H1 (cell line): ENCODE measurements around the gene IPO9. TPM values are rescaled to one million over a fixed set of nuclear protein-coding genes. Genes with fewer than 3 reads are reported as not detected.
A peak's percentile ranks its signal among the peaks of the same experiment; 100 is the strongest.

Source experiments
- CTCF ChIA-PET: fragments of 300-600 bp; sonication (Branson Sonifier 250); formaldehyde crosslinking; loops from one replicate; lab custom pipeline; 2021; ENCODE audit not compliant: partially characterized antibody; lab: Charles Lee
- POLR2A ChIA-PET: fragments of 300-600 bp; sonication (Branson Sonifier 250); formaldehyde crosslinking; loops from one replicate; lab custom pipeline; 2021; ENCODE audit warnings: inconsistent platforms; ENCODE audit not compliant: partially characterized antibody; lab: Charles Lee
- DNase-seq, 2 experiments: peaks; one replicate each; pipeline versions ENCODE4 v3.0.0 to v3.0.0-alpha.2; 2010 to 2022; ENCODE audit warnings: low spot score in 2 of 2, low read depth in 1 of 2, mixed read lengths in 1 of 2
- FAIRE-seq: peaks from 2 replicates; lab custom pipeline; 2011; peaks lifted over from hg19 to GRCh38; lab: Jason Lieb, UNC
- H2AFZ ChIP-seq: 2 replicates; pipeline ENCODE4 v1.8.1; 2012; ENCODE audit warnings: low read length, inconsistent platforms
- H2AK5ac ChIP-seq: 2 replicates; pipeline ENCODE4 v1.6.1; 2013; ENCODE audit warnings: low read depth, low read length
- H2BK120ac ChIP-seq: replicated peaks from 2 replicates; pipeline ENCODE3; 2013; ENCODE audit warnings: low read depth, low read length, inconsistent platforms
- H2BK12ac ChIP-seq: 2 replicates; pipeline ENCODE4 v1.6.1; 2013; ENCODE audit warnings: low read depth, low read length
- H2BK15ac ChIP-seq: 2 replicates; pipeline ENCODE4 v1.6.1; 2013; ENCODE audit warnings: low read length
- H2BK20ac ChIP-seq: 2 replicates; pipeline ENCODE4 v1.6.1; 2013; ENCODE audit warnings: low read length
- H2BK5ac ChIP-seq: 2 replicates; pipeline ENCODE4 v1.6.1; 2013; ENCODE audit warnings: low read depth, low read length
- H3K14ac ChIP-seq: 2 replicates; pipeline ENCODE4 v1.6.1; 2013; ENCODE audit warnings: inconsistent platforms; ENCODE audit not compliant: insufficient read length
- H3K18ac ChIP-seq: 2 replicates; pipeline ENCODE4 v1.6.1; 2013; ENCODE audit warnings: low read length; ENCODE audit errors: extremely low read depth
- H3K23ac ChIP-seq: 2 replicates; pipeline ENCODE4 v1.6.1; 2013; ENCODE audit warnings: inconsistent platforms; ENCODE audit not compliant: insufficient read length
- H3K23me2 ChIP-seq: 2 replicates; pipeline ENCODE4 v1.6.1; 2013; ENCODE audit warnings: low read depth, low read length
- H3K27ac ChIP-seq: 2 replicates; pipeline ENCODE4 v1.6.1; 2011; ENCODE audit warnings: low read depth, low read length, inconsistent platforms
- H3K27me3 ChIP-seq, 4 experiments: replicated peaks in 1 of 4; 1 replicate in 1 of 4; 2 replicates in 3 of 4; pipeline versions ENCODE4 v1.6.1 to v1.8.1; 2011 to 2013; ENCODE audit warnings: low read length in 3 of 4, mild to moderate bottlenecking in 3 of 4, inconsistent platforms in 2 of 4, mixed read lengths in 2 of 4, moderate library complexity in 1 of 4; ENCODE audit not compliant: control insufficient read depth in 3 of 4, insufficient read depth in 3 of 4; ENCODE audit errors: extremely low read depth in 1 of 4
- H3K36me3 ChIP-seq, 4 experiments: 2 replicates each; pipeline versions ENCODE4 v1.6.1 to v1.8.1; 2011 to 2013; ENCODE audit warnings: mild to moderate bottlenecking in 4 of 4, low read length in 3 of 4, moderate library complexity in 2 of 4, control low read depth in 1 of 4, inconsistent platforms in 1 of 4; ENCODE audit not compliant: insufficient read depth in 4 of 4, control insufficient read depth in 2 of 4
- H3K4ac ChIP-seq: replicated peaks from 2 replicates; pipeline ENCODE3; 2013; ENCODE audit warnings: low read length, low read depth, mixed read lengths, inconsistent platforms; ENCODE audit not compliant: insufficient read length
- H3K4me1 ChIP-seq, 4 experiments: replicated peaks in 1 of 4; 1 replicate in 1 of 4; 2 replicates in 3 of 4; pipeline versions ENCODE4 v1.6.1 to v1.8.1; 2011 to 2013; ENCODE audit warnings: low read length in 3 of 4, inconsistent platforms in 2 of 4, mixed read lengths in 1 of 4; ENCODE audit not compliant: insufficient read depth in 4 of 4, control insufficient read depth in 3 of 4
- H3K4me2 ChIP-seq, 2 experiments: 2 replicates each; pipeline versions ENCODE4 v1.6.1 to v1.8.1; 2011 to 2013; ENCODE audit warnings: low read depth in 2 of 2, low read length in 2 of 2, control low read depth in 1 of 2, inconsistent platforms in 1 of 2, mild to moderate bottlenecking in 1 of 2; ENCODE audit not compliant: insufficient read depth in 1 of 2
- H3K4me3 ChIP-seq, 4 experiments: fragments of 200-600, 300-600 bp in 1 of 4; sonication (generic), shearing (Covaris generic), sonication (Bioruptor Twin) in 1 of 4; 2 replicates each; pipeline versions ENCODE4 v1.5.1 to v1.8.1; 2011 to 2016; ENCODE audit warnings: low read length in 4 of 4, low read depth in 3 of 4, control low read depth in 2 of 4, inconsistent platforms in 2 of 4, mild to moderate bottlenecking in 2 of 4, mixed read lengths in 1 of 4, moderate library complexity in 1 of 4; ENCODE audit not compliant: insufficient read depth in 2 of 4; ENCODE audit errors: extremely low read depth in 1 of 4
- H3K56ac ChIP-seq: replicated peaks from 2 replicates; pipeline ENCODE3; 2013; ENCODE audit warnings: low read depth, mild to moderate bottlenecking, mixed read lengths, low read length, inconsistent platforms; ENCODE audit not compliant: insufficient read length
- H3K79me1 ChIP-seq: 2 replicates; pipeline ENCODE4 v1.6.1; 2013; ENCODE audit warnings: low read depth, low read length, control low read depth
- H3K79me2 ChIP-seq, 2 experiments: 2 replicates each; pipeline versions ENCODE4 v1.6.1 to v1.8.1; 2012 to 2013; ENCODE audit warnings: low read length in 2 of 2, mild to moderate bottlenecking in 2 of 2, inconsistent platforms in 1 of 2; ENCODE audit not compliant: insufficient read depth in 2 of 2, control insufficient read depth in 1 of 2
- H3K9ac ChIP-seq, 4 experiments: replicated peaks in 1 of 4; 1 replicate in 1 of 4; 2 replicates in 3 of 4; pipeline versions ENCODE4 v1.6.1 to v1.8.1; 2011 to 2013; ENCODE audit warnings: low read depth in 3 of 4, low read length in 3 of 4, control low read depth in 2 of 4, mild to moderate bottlenecking in 2 of 4, moderate library complexity in 2 of 4, inconsistent platforms in 1 of 4; ENCODE audit errors: extremely low read depth in 1 of 4
- H3K9me3 ChIP-seq, 2 experiments: 2 replicates each; pipeline versions ENCODE4 v1.6.1 to v1.8.1; 2012 to 2013; ENCODE audit warnings: mild to moderate bottlenecking in 2 of 2, moderate library complexity in 2 of 2, control low read depth in 1 of 2, inconsistent platforms in 1 of 2, low read depth in 1 of 2, low read length in 1 of 2, mixed read lengths in 1 of 2; ENCODE audit not compliant: insufficient read depth in 2 of 2
- H4K20me1 ChIP-seq, 2 experiments: replicated peaks in 1 of 2; 2 replicates each; pipeline versions ENCODE3 to v1.8.1; 2011 to 2013; ENCODE audit warnings: inconsistent platforms in 2 of 2, low read length in 2 of 2, mild to moderate bottlenecking in 1 of 2; ENCODE audit not compliant: insufficient read depth in 2 of 2, control insufficient read depth in 1 of 2
- H4K5ac ChIP-seq: 2 replicates; pipeline ENCODE4 v1.6.1; 2013; ENCODE audit warnings: low read length, low read depth, mixed read lengths, inconsistent platforms; ENCODE audit not compliant: insufficient read length
- H4K8ac ChIP-seq: 2 replicates; pipeline ENCODE4 v1.8.0; 2013; ENCODE audit warnings: mild to moderate bottlenecking, moderate library complexity, low read length, inconsistent platforms; ENCODE audit not compliant: insufficient read depth; ENCODE audit errors: extremely low read depth
- H4K91ac ChIP-seq: replicated peaks from 2 replicates; pipeline ENCODE3; 2013; ENCODE audit warnings: low read length, mixed read lengths, inconsistent platforms; ENCODE audit not compliant: insufficient read length
- ATF3 ChIP-seq: IDR thresholded peaks from 2 replicates; pipeline ENCODE4 v1.6.1; 2011; ENCODE audit warnings: low read depth, mild to moderate bottlenecking, low read length; ENCODE audit not compliant: insufficient read depth
- CBX8 ChIP-seq: fragments of 300-800, 300-1000 bp; sonication (generic); IDR thresholded peaks from 2 replicates; pipeline ENCODE4 v1.7.1; 2016; ENCODE audit warnings: low read depth, low read length, borderline replicate concordance
- CHD2 ChIP-seq: IDR thresholded peaks from 2 replicates; pipeline ENCODE4 v1.6.1; 2012; ENCODE audit warnings: low read length, improper control_type of control experiment
- FOSL1 ChIP-seq: IDR thresholded peaks from 2 replicates; pipeline ENCODE4 v1.6.1; 2011; ENCODE audit warnings: mild to moderate bottlenecking, low read depth, low read length, moderate library complexity; ENCODE audit not compliant: insufficient read depth
- SP2 ChIP-seq: IDR thresholded peaks from 2 replicates; pipeline ENCODE4 v1.6.1; 2012; ENCODE audit warnings: mild to moderate bottlenecking, low read length, inconsistent platforms
- WGBS, 2 experiments: shearing (Covaris generic) in 1 of 2; methylation state at CpG; one replicate each; pipeline versions ENCODE4 v1.1.6 to v1.1.7; 2013 to 2015; ENCODE audit warnings: low lambda C conversion rate in 2 of 2, mixed read lengths in 2 of 2, inconsistent platforms in 1 of 2, low coverage in 1 of 2, missing lambda C conversion rate in 1 of 2; ENCODE audit not compliant: insufficient replicate concordance in 2 of 2, insufficient coverage in 1 of 2, insufficient read length in 1 of 2; ENCODE audit errors: extremely low coverage in 1 of 2, missing lambda C conversion rate in 1 of 2; 5-methylcytosine and 5-hydroxymethylcytosine counted together
- polyA plus RNA-seq, 7 experiments: library from polyadenylated mRNA; depleted of rRNA in 3 of 7; stranded (reverse) in 5 of 7; unstranded in 2 of 7; fragments of >200 nt in 5 of 7; fragments of 200-250 nt in 2 of 7; gene quantifications; 1 replicate in 5 of 7; 2 replicates in 1 of 7; 4 replicates in 1 of 7; pipeline versions ENCODE4 v1.2.1 to v1.2.3, GENCODE V29; 2011 to 2013; ENCODE audit warnings: missing spikeins in 2 of 7, mixed read lengths in 2 of 7
- total RNA-seq: library from RNA; stranded (reverse); fragmentation: NEBNext Ultra II Directional; extraction: Animal tissue kit (Norgen Biotek cat#: 25700); gene quantifications from 2 replicates; pipeline ENCODE4 v1.2.1, GENCODE V29; 2021

IPO9 gene
- total and polyA plus RNA-seq, 2 of the 8 experiments (the other 6 are each of a cell fraction or from before 2014, with no cell fraction given), result 61.0 to 122 TPM

GRCh38 chr1:201898240-201898894 lies 69.4 kb downstream of the IPO9 start:
- CTCF ChIA-PET, result interaction anchor here (0.9 to 14.8 kb wide), 15 partner anchors 11 to 102 kb away, joined by 3 to 244 read pairs (median 5); partner anchors contain the start of genes LMOD1, RNPEP and TIMM17A
- TF ChIP-seq CBX8 (no peak), ATF3 (no peak), CHD2 (no peak), SP2 (no peak), FOSL1 (no peak)

More at GRCh38 chr1:201898240-201898894, 69.4 kb downstream of the IPO9 start:
- H3K4ac ChIP-seq, result no peak overlapping the region
- DNase-seq (no peak), FAIRE-seq (no peak)
- no peak overlapping the region for H3K23ac ChIP-seq
- no peaks in the 10 kb centered on the region for H3K79me1 ChIP-seq
- H2BK12ac ChIP-seq, result no peak overlapping the region
- H3K36me3 ChIP-seq, result no peaks in the 10 kb centered on the region
- 0 out of 2 replicates have a peak overlapping the region, but pooled peaks have one; percentile 35 for H2BK20ac ChIP-seq
- H3K4me1 ChIP-seq, result peaks cover 6 to 21% (median 15%) of the 10 kb centered on the region in 4 experiments
- no peak overlapping the region for H3K9ac ChIP-seq
- no peak overlapping the region for H3K18ac ChIP-seq
- no peak overlapping the region; the same call in 1 of the 2 replicates for H2AK5ac ChIP-seq
- H2BK5ac ChIP-seq, result no peak overlapping the region
- POLR2A ChIA-PET, result interaction anchor here (0.9 to 3.4 kb wide), 5 partner anchors 8 to 68 kb away, joined by 3 to 19 read pairs (median 4); partner anchors contain the start of gene LMOD1
- H2BK15ac ChIP-seq, result no peak overlapping the region
- H3K4me2 ChIP-seq, result no peak overlapping the region
- H4K91ac ChIP-seq, result no peak overlapping the region
- H4K20me1 ChIP-seq, result no peaks in the 10 kb centered on the region
- no peaks in the 10 kb centered on the region; the same call in none of the 2 replicates for H3K23me2 ChIP-seq
- H3K14ac ChIP-seq, result no peak overlapping the region
- H3K9me3 ChIP-seq, result no peaks in the 10 kb centered on the region
- H3K56ac ChIP-seq, result no peak overlapping the region
- no peak overlapping the region for H2AFZ ChIP-seq
- H4K8ac ChIP-seq, result no peak overlapping the region
- H2BK120ac ChIP-seq, result no peak overlapping the region
- no peak overlapping the region for H4K5ac ChIP-seq
- no peak overlapping the region for H3K4me3 ChIP-seq
- 69% methylated on average over 4 of the region's 4 CpGs; no CpG with 5 or more reads in 1 of the 2 experiments for whole genome bisulfite sequencing, 2 experiments
- no peaks in the 10 kb centered on the region for H3K79me2 ChIP-seq
- no peak overlapping the region for H3K27ac ChIP-seq
- no peaks in the 10 kb centered on the region for H3K27me3 ChIP-seq
